Right renal pelvis (tissue), 4 donors: ENCODE results near the gene MRPS22. TPM values are rescaled to one million over a fixed set of nuclear protein-coding genes. Genes with fewer than 3 reads are reported as not detected.
A peak's percentile ranks its signal among the peaks of the same experiment; 100 is the strongest.

Source experiments
- DNase-seq, 4 donors: peaks; one replicate each; pipeline ENCODE4 v3.0.0-alpha.2; 2013; ENCODE audit warnings: low read depth in 4 of 4, low spot score in 3 of 4, missing footprints in 1 of 4
- polyA plus RNA-seq, 4 donors: library from polyadenylated mRNA; unstranded; fragments of 120-200 nt; gene quantifications; one replicate each; pipeline ENCODE4 v1.2.1, GENCODE V29; 2013; ENCODE audit not compliant: insufficient read length in 4 of 4

The MRPS22 gene
- polyA plus RNA-seq, 4 donors = 56.3 to 64.7 (median 62.9) TPM

- DNase-seq = no peak
Observed at GRCh38 chr3:139310474-139310933, 33.3 kb upstream of the MRPS22 start.

- no peak for DNase-seq
Observed at GRCh38 chr3:139311557-139311956, 32.3 kb upstream of the MRPS22 start.

GRCh38 chr3:139312416-139312815 is 31.4 kb upstream of the MRPS22 start:
- no peak for DNase-seq

- DNase-seq = no peak
Observed at GRCh38 chr3:139312959-139313358, 30.9 kb upstream of the MRPS22 start.

GRCh38 chr3:139313921-139314320 is 29.9 kb upstream of the MRPS22 start:
- no peak for DNase-seq

GRCh38 chr3:139317215-139317614 is 26.6 kb upstream of the MRPS22 start:
- DNase-seq = no peak

GRCh38 chr3:139317660-139318430 is 26.0 kb upstream of the MRPS22 start:
- DNase-seq = no peak

- DNase-seq = peak in 1 of 4 donors; percentile 23
Observed at GRCh38 chr3:139318431-139318816, 25.4 kb upstream of the MRPS22 start.

GRCh38 chr3:139318826-139319225 is 25.0 kb upstream of the MRPS22 start:
- no peak for DNase-seq

- DNase-seq = no peak
Observed at GRCh38 chr3:139319428-139320402, 24.1 kb upstream of the MRPS22 start.

GRCh38 chr3:139320551-139321309 is 23.1 kb upstream of the MRPS22 start:
- no peak for DNase-seq

GRCh38 chr3:139322346-139322745 is 21.5 kb upstream of the MRPS22 start:
- no peak for DNase-seq

- no peak for DNase-seq
Observed at GRCh38 chr3:139323146-139323545, 20.7 kb upstream of the MRPS22 start.

GRCh38 chr3:139324456-139324855 is 19.4 kb upstream of the MRPS22 start:
- DNase-seq = no peak

GRCh38 chr3:139325551-139325950 is 18.3 kb upstream of the MRPS22 start:
- DNase-seq = no peak

GRCh38 chr3:139326131-139326530 is 17.7 kb upstream of the MRPS22 start:
- DNase-seq = no peak

GRCh38 chr3:139326707-139327106 is 17.1 kb upstream of the MRPS22 start:
- DNase-seq = no peak

- DNase-seq = no peak
Observed at GRCh38 chr3:139327231-139327630, 16.6 kb upstream of the MRPS22 start.

GRCh38 chr3:139327861-139328260 is 16.0 kb upstream of the MRPS22 start:
- DNase-seq = no peak

GRCh38 chr3:139328356-139328755 is 15.5 kb upstream of the MRPS22 start:
- no peak for DNase-seq

- peak; percentile 43 to 67 (median 64) for DNase-seq
Observed at GRCh38 chr3:139329364-139329850, 14.4 kb upstream of the MRPS22 start.
